Panc1 (cell line): ENCODE measurements around the gene C13orf46.

Experiments
- POLR2AphosphoS5 ChIP-seq: IDR thresholded peaks from 2 replicates; pipeline ENCODE4 v1.6.1; 2012; ENCODE audit warnings: mild to moderate bottlenecking, low read depth, low read length, moderate library complexity
- SIN3A ChIP-seq: IDR thresholded peaks from 2 replicates; pipeline ENCODE4 v1.6.1; 2012; ENCODE audit warnings: low read depth, mild to moderate bottlenecking, low read length, moderate library complexity, borderline replicate concordance; ENCODE audit not compliant: insufficient read depth
- TCF7L2 ChIP-seq: IDR thresholded peaks from 2 replicates; pipeline ENCODE4 v1.6.1; 2011; ENCODE audit warnings: mild to moderate bottlenecking, low read depth, low read length, inconsistent platforms
- TF ChIP-seq, protein P1 (sequence below): fragments of 450-650 bp; IDR thresholded peaks from 2 replicates; pipeline ENCODE4 v1.5.1; 2017; ENCODE audit warnings: mild to moderate bottlenecking
- TF ChIP-seq, protein P2 (sequence below), 2 experiments: IDR thresholded peaks; 2 replicates each; pipeline ENCODE4 v1.6.1; 2011 to 2012; ENCODE audit warnings: low read depth in 2 of 2, control low read depth in 1 of 2, low read length in 1 of 2, mild to moderate bottlenecking in 1 of 2, moderate library complexity in 1 of 2; ENCODE audit not compliant: insufficient read depth in 1 of 2

GRCh38 chr13:114019367-114019766 lies 45.5 kb upstream of the C13orf46 start:
- TF ChIP-seq, protein P1, sequence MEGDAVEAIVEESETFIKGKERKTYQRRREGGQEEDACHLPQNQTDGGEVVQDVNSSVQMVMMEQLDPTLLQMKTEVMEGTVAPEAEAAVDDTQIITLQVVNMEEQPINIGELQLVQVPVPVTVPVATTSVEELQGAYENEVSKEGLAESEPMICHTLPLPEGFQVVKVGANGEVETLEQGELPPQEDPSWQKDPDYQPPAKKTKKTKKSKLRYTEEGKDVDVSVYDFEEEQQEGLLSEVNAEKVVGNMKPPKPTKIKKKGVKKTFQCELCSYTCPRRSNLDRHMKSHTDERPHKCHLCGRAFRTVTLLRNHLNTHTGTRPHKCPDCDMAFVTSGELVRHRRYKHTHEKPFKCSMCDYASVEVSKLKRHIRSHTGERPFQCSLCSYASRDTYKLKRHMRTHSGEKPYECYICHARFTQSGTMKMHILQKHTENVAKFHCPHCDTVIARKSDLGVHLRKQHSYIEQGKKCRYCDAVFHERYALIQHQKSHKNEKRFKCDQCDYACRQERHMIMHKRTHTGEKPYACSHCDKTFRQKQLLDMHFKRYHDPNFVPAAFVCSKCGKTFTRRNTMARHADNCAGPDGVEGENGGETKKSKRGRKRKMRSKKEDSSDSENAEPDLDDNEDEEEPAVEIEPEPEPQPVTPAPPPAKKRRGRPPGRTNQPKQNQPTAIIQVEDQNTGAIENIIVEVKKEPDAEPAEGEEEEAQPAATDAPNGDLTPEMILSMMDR = no peak
- TF ChIP-seq POLR2AphosphoS5 (no peak), SIN3A (no peak), TCF7L2 (no peak)
- TF ChIP-seq, protein P2, sequence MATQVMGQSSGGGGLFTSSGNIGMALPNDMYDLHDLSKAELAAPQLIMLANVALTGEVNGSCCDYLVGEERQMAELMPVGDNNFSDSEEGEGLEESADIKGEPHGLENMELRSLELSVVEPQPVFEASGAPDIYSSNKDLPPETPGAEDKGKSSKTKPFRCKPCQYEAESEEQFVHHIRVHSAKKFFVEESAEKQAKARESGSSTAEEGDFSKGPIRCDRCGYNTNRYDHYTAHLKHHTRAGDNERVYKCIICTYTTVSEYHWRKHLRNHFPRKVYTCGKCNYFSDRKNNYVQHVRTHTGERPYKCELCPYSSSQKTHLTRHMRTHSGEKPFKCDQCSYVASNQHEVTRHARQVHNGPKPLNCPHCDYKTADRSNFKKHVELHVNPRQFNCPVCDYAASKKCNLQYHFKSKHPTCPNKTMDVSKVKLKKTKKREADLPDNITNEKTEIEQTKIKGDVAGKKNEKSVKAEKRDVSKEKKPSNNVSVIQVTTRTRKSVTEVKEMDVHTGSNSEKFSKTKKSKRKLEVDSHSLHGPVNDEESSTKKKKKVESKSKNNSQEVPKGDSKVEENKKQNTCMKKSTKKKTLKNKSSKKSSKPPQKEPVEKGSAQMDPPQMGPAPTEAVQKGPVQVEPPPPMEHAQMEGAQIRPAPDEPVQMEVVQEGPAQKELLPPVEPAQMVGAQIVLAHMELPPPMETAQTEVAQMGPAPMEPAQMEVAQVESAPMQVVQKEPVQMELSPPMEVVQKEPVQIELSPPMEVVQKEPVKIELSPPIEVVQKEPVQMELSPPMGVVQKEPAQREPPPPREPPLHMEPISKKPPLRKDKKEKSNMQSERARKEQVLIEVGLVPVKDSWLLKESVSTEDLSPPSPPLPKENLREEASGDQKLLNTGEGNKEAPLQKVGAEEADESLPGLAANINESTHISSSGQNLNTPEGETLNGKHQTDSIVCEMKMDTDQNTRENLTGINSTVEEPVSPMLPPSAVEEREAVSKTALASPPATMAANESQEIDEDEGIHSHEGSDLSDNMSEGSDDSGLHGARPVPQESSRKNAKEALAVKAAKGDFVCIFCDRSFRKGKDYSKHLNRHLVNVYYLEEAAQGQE (IDR thresholded peaks at IDR 0.05; ENCODE audit: insufficient read depth in 1 of 2, low read depth in 2 of 2, low read length in 1 of 2) = no peak
